DND-41 (cell line): Measurements from ENCODE around the gene FGD6.

Source experiments
- CTCF ChIP-seq: IDR thresholded peaks from 2 replicates; pipeline ENCODE4 v1.5.1; 2012; ENCODE audit warnings: borderline replicate concordance, low read length, moderate library complexity, mild to moderate bottlenecking; ENCODE audit not compliant: poor library complexity, severe bottlenecking; ENCODE audit errors: extremely low read depth
- EZH2 ChIP-seq: IDR thresholded peaks from 3 replicates; pipeline ENCODE4 v1.6.1; 2012; ENCODE audit warnings: borderline replicate concordance, low read depth, mild to moderate bottlenecking, moderate library complexity, low read length, inconsistent platforms; ENCODE audit not compliant: severe bottlenecking

GRCh38 chr12:95253386-95253785 lies 36.1 kb upstream of the FGD6 start:
- TF ChIP-seq EZH2 (no peak), CTCF (no peak)
